ENCODE data around the gene GOSR2. TPM values are rescaled to one million over a fixed set of nuclear protein-coding genes. Genes with fewer than 3 reads are reported as not detected.

Gene GOSR2
- total and polyA plus RNA-seq, 2 of the 8 experiments (the other 6 are each of a cell fraction or from before 2014, with no cell fraction given): 28.2 to 36.2 TPM

DNA sequence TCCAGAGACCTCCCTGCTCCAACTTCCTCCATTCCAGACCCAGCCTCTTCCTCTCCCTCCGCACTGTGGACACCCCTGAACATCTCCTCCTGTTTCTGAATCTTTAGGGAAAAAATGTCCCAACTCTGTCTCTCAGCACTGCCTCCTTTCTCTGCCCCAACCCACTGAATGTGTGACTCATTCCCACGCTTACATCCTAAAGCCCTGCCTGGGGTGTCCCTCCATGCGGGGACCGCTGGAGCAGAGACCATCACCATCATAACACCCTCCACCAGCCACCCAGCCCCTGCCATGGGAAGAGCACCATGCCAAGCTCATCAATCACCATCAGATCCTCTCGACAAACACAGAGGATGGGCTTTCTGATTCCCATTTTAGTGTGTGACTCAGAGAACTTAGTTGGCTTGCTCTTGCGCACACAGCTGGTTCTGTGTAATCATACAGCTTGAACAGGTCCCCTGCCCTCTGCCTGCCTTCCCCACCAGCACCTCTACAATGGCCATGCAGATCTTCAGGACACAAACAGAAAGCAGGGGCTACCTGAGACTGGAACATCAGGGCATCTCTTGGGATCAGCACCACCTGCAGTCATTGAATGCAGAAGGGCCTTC lies 45.4 kb downstream of the GOSR2 start:
- no peak overlapping the region for H2BK12ac ChIP-seq (ENCODE audit: low read depth, low read length)

More for the DNA sequence above, 45.4 kb downstream of the GOSR2 start:
- no peaks in the 10 kb centered on the region for H3K79me2 ChIP-seq (ENCODE audit: control insufficient read depth in 1 of 2, insufficient read depth in 2 of 2, low read length in 2 of 2)
- no peak overlapping the region for H4K91ac ChIP-seq (replicated peaks; ENCODE audit: insufficient read length, low read length)
- no peaks in the 10 kb centered on the region for H3K9me3 ChIP-seq (ENCODE audit: insufficient read depth in 2 of 2, low read depth in 1 of 2, low read length in 1 of 2)
- no peak overlapping the region for H4K8ac ChIP-seq (ENCODE audit: extremely low read depth, insufficient read depth, low read length)
- no peak overlapping the region for H3K4ac ChIP-seq (replicated peaks; ENCODE audit: insufficient read length, low read depth, low read length)
- H3K79me1 ChIP-seq (ENCODE audit: low read depth, low read length): no peaks in the 10 kb centered on the region
- H4K20me1 ChIP-seq (replicated peaks in 1 of 2; ENCODE audit: control insufficient read depth in 1 of 2, insufficient read depth in 2 of 2, low read length in 2 of 2): peaks cover 0 to 1% of the 10 kb centered on the region in 2 experiments
- no peak overlapping the region for H2BK20ac ChIP-seq (ENCODE audit: low read length)
- 92% methylated on average over 5 of the region's 6 CpGs; no CpG with 5 or more reads in 1 of the 2 experiments for WGBS, 2 experiments (ENCODE audit: extremely low coverage in 1 of 2, insufficient coverage in 1 of 2, insufficient read length in 1 of 2, insufficient replicate concordance in 2 of 2, low coverage in 1 of 2, low lambda C conversion rate in 2 of 2, missing lambda C conversion rate in 1 of 2)
- DNase-seq (ENCODE audit: low read depth in 1 of 2, low spot score in 2 of 2) (no peak), FAIRE-seq (no peak)
- H2BK120ac ChIP-seq (replicated peaks; ENCODE audit: low read depth, low read length): no peak overlapping the region
- H3K36me3 ChIP-seq (ENCODE audit: control insufficient read depth in 2 of 4, insufficient read depth in 4 of 4, low read length in 3 of 4): no peaks in the 10 kb centered on the region
- H3K23ac ChIP-seq (ENCODE audit: insufficient read length): no peak overlapping the region
- TF ChIP-seq POLR2AphosphoS5 (IDR thresholded peaks at IDR 0.05; ENCODE audit: low read depth, low read length): no peak
- no peak for TF ChIP-seq RFX5 (IDR thresholded peaks at IDR 0.05; ENCODE audit: borderline replicate concordance, low read depth, low read length)
- TF ChIP-seq SIX5 (IDR thresholded peaks at IDR 0.05; ENCODE audit: low read depth, low read length): no peak
- no peak for TF ChIP-seq CREB1 (IDR thresholded peaks at IDR 0.05)
- no peak for TF ChIP-seq HDAC6 (IDR thresholded peaks at IDR 0.05; ENCODE audit: low read depth, low read length)
- TF ChIP-seq GABPA (IDR thresholded peaks at IDR 0.05; ENCODE audit: borderline replicate concordance, insufficient read depth, low read length): no peak
- no peak for TF ChIP-seq HDAC2 (IDR thresholded peaks at IDR 0.05; ENCODE audit: borderline replicate concordance in 1 of 2, low read depth in 2 of 2, low read length in 2 of 2)
- TF ChIP-seq USF2 (IDR thresholded peaks at IDR 0.05; ENCODE audit: low read length): no peak
- TF ChIP-seq GTF2F1 (IDR thresholded peaks at IDR 0.05; ENCODE audit: borderline replicate concordance, low read depth, low read length): no peak
- no peak for TF ChIP-seq SP2 (IDR thresholded peaks at IDR 0.05; ENCODE audit: low read length)
- no peak overlapping the region for H2BK15ac ChIP-seq (ENCODE audit: low read length)
- no peak overlapping the region for H3K27ac ChIP-seq (ENCODE audit: low read depth, low read length)
- H3K56ac ChIP-seq (replicated peaks; ENCODE audit: insufficient read length, low read depth, low read length): no peak overlapping the region
- no peaks in the 10 kb centered on the region for H3K4me1 ChIP-seq (replicated peaks in 1 of 4; ENCODE audit: control insufficient read depth in 3 of 4, insufficient read depth in 4 of 4, low read length in 3 of 4)
- no peak overlapping the region for H3K14ac ChIP-seq (ENCODE audit: insufficient read length)
- H3K4me3 ChIP-seq (ENCODE audit: extremely low read depth in 1 of 4, insufficient read depth in 2 of 4, low read depth in 3 of 4, low read length in 4 of 4): no peak overlapping the region
- POLR2A ChIA-PET (ENCODE audit: partially characterized antibody): interaction anchor here (1.4 kb wide), 1 partner anchor 19 kb away, joined by 4 read pairs; no protein-coding TSS in a partner anchor
- no peak overlapping the region for H3K9ac ChIP-seq (replicated peaks in 1 of 4; ENCODE audit: extremely low read depth in 1 of 4, low read depth in 3 of 4, low read length in 3 of 4)
- no peaks in the 10 kb centered on the region; a peak in 1 of 7 replicates for H3K27me3 ChIP-seq (replicated peaks in 1 of 4; ENCODE audit: control insufficient read depth in 3 of 4, extremely low read depth in 1 of 4, insufficient read depth in 3 of 4, low read length in 3 of 4)
- H2AK5ac ChIP-seq (ENCODE audit: low read depth, low read length): no peak overlapping the region
- no peaks in the 10 kb centered on the region for H3K23me2 ChIP-seq (ENCODE audit: low read depth, low read length)
- no peak overlapping the region for H3K18ac ChIP-seq (ENCODE audit: extremely low read depth, low read length)
- no peak overlapping the region for H3K4me2 ChIP-seq (ENCODE audit: insufficient read depth in 1 of 2, low read depth in 2 of 2, low read length in 2 of 2)
- H2BK5ac ChIP-seq (ENCODE audit: low read depth, low read length): no peak overlapping the region
- CTCF ChIA-PET (ENCODE audit: partially characterized antibody): interaction anchor here (1.2 to 3.3 kb wide), 5 partner anchors 9 to 26 kb away, joined by 3 to 14 read pairs (median 8); partner anchors contain the start of gene RPRML
- H4K5ac ChIP-seq (ENCODE audit: insufficient read length, low read depth, low read length): no peak overlapping the region
- no peak overlapping the region for H2AFZ ChIP-seq (ENCODE audit: low read length)
